Iris pigment epithelial cell (primary cell): ENCODE results near the gene HIGD1A.

Experiments used
- DNase-seq: peaks from one replicate; pipeline ENCODE4 v3.0.0-alpha.2; 2011; ENCODE audit warnings: low read depth

HIGD1A gene

DNA sequence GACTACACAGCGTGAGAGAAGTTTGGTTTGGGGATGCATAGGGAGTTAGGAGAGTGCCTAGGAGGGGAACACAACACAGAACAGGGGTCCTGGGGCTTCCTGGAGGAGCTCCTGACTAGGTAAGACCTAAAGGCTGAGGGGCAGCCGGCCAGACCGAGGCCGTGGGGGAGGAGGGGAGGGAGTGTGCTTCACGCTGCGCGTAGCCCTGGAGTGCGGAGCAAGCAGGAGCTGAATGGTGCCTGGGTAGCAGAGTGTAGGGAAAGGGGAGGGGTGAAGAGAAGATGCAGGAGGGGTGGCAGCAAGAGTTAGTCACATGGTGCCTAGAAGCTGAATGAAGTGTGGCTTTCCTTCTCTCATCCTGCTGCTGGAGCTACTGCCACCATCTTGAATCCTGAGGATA is 69.3 kb downstream of the HIGD1A start:
- no peak for DNase-seq

DNA sequence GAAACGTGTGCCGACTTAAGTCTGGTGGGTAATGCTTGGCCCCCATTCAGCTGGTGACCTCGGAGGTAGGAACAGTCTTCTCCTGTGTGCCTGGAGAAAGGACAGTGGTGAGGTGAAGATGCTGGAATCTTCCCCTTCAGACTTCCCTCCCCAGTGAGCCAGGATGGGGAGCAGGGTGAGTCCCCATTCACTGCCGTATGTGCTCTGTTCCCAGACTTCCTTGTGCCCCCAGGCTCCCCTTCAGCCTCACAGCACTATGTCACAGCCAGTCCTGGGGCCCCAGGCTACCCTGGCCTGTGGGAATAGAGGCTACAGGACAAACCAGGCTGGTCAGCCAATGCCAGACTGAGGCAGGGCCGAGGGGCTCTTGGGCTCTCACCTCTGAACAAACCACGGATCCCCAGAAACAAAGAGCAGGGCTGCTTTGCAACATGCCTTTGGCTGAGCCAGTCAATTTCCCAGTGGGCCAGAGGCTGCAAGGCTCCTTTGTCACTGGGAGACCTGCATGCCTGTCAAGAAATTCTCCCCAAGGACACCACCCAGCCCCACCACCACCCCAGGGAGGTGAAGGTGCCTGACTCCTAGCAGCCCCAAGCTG is 69.9 kb downstream of the HIGD1A start:
- no peak for DNase-seq

DNA sequence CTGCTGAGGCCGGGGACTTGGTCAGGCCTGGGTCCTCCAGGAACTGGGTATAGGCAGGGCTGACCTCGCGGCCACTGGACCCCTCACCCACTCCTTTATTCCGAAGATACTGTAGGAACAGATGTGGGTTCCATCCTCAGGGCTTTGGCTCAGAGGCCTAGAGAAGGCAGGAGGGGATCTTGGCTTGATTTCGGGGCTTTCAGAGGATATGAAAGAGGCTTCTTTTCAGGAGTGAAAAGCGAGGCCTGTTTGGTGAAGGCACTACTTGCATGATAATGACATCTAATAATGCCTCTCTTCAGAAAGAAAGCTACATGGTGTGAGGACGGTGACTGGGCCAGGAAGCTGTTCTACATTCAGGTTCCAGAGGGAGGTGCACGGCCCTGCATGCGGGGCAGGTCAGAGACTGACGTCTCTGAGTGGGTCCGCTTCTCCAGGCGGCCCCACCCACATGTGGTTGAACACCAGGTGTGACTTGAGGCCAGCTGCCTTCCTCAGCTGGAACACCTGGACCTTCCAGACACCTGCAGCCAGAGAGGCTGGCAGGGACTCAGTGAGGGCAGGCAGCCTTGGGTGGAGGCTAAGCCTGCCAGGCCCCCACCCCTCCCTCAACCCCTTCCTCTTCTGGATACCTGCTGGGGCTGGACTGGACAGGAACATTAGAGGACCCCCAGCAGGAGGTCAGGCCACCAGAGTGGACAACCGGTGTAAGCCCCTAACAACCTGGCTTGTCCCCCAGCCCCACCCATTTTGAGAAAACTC is 70.6 kb downstream of the HIGD1A start:
- DNase-seq = no peak
